GM19372 (cell line): ENCODE measurements around the gene C22orf39.

Experiments used
- ATAC-seq: cut with Tn5 transposase; IDR thresholded peaks from one replicate; pipeline ENCODE4 v1.9.1; 2021; ENCODE audit warnings: mild to moderate bottlenecking, low read depth, moderate library complexity; ENCODE audit not compliant: unreplicated experiment

The C22orf39 gene

DNA sequence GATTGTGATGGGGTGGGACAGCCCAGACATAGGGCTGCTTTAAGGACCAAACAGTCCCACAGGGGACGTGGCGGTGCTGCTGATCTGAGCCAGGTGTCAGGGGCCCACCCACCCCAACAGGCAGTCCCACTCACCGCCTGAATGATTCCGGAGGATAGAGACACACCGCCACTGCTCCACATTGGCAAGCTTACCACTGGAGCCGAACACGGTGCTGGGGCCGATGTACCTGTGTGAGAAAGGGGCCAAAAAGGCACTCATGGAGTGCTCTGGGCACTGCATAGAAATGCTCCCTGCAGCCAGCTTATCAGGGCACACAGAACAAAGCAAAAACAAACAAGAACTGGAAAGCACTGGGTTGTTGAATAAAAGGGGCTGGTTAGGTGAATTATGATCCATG lies 41.9 kb downstream of the C22orf39 start:
- no peak for ATAC-seq

DNA sequence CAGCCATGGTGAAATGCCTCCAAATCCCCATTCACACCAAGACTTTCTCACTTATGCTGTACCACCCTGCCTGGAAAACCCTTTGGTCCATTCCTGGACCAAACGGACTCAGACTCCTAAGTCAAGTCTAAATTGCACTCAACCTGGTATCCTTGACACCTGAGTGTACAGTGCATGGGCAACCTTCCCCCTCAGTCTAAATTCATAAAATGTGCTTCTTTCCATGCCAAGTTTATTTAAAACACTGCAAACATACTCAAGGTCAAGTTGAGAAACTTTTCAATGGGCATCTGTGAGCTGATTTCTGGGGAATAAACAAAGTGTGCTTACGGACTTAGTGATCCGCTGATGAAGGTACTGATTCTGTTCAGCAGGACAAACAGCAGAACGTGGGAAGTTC lies 42.4 kb downstream of the C22orf39 start:
- no peak for ATAC-seq

DNA sequence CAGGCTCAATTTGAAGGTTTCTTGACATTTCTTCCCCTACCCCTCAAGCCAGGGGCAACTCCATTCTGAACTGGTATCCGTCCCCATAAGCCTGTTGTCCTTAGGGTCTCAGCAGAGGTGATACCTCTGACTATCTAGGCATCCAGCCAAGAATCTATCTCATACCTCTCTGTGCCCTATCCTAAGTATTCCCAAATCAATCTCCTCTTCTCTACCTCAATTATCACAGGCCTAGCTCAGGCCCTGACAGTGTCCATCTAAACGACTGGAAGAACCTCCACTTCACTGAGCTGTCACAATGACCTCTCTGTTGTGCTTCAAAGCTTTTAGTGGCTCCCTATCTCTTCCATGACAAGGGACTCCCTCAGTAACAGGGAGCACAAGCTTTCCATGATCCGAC lies 42.8 kb downstream of the C22orf39 start:
- no peak for ATAC-seq

DNA sequence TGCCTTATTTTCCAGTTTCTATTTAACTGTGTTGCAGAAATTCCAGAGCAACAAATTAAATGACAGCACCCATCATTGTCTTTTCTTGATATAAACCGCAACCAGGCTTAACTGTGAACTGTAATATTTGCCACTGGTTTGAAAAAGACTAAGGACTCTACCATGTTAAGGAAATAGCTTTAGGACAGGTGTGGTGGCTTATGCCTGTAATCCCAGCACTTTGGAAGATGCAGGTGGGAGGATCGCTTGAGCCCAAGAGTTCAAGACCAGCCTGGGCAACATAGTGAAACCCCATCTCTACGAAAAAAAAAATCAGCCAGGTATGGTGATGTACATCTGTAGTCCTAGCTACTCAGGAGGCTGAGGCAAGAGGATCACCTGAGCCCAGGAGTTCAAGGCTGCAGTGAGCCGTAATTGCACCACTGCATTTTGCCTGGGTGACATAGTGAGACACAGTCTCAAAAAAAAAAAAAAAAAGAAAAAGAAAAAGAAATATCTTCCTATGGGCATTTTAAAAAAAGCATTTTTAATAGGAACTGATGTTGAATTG lies 44.8 kb downstream of the C22orf39 start:
- no peak for ATAC-seq

DNA sequence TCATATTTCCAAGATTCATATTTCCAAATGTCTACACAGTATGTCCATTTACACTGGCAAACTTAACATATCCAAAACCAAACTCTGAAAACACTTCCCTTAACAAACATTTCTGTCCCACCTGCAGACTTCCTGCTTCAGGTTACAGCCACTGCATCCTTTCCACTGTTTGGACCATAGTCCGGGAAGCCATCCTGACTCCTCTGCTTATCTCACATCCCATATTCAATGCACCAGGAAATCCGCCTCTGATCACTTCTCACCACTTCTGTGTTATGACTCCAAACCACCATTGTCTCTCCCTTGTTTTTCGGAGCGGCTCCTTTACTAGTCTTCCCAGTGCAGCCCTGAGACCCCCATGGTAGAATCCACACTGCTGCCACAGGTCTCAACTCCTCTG lies 46.0 kb downstream of the C22orf39 start:
- no peak for ATAC-seq

DNA sequence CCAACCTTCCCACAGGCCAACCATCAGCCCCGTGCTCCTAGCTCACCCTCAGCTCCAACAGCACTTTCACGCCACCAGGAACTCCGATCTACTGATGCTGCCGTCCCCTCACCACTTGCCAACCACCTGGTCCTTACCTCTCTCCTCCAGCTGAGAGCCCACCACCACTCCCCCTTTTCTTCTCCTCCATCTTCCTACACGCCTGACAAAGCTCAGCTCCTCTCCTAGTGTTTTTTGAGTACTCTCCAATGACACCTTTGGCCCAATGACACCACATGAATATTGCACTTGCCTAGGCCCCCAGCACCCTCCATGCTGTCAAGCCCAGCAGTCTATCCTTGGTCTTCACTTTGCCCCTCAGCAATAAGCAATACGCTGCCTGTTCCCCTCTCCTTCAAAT lies 46.6 kb downstream of the C22orf39 start:
- no peak for ATAC-seq

DNA sequence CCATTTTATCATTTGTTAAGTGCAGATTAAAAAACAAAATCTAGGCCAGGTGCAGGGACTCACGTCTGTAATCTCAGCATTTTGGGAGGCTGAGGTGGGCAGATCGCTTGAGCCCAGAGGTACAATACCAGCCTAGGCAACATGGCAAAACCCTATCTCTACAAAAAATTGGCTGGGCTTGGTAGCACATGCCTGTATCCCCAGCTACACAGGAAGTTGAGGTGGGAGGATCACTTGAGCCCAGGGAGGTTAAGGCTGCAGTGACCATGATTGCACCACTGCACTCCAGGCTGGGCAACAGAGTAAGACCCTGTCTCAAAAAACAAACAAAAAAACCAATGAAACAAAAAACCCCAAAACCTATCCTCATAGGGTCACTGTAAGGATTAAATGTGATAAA lies 48.9 kb downstream of the C22orf39 start:
- no peak for ATAC-seq

DNA sequence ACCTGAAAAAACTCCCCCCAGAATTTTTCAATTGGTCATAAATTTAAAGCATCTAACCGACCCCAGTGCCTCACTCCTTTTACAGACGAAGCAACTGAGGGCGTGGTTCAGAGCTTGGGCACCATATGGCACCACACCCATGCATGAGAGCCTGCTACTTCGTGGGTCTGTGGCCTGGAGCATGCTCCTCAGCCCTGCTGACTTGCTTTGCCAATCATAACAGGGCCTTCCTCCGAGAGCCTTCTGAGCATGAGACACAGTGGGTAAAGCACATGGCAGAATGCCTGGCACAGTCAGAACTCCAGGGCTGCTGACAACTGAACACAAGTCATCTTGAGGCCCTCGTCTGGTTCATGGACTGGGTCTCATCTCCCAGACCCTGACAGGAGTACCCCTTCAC lies 49.3 kb downstream of the C22orf39 start:
- ATAC-seq = no peak

DNA sequence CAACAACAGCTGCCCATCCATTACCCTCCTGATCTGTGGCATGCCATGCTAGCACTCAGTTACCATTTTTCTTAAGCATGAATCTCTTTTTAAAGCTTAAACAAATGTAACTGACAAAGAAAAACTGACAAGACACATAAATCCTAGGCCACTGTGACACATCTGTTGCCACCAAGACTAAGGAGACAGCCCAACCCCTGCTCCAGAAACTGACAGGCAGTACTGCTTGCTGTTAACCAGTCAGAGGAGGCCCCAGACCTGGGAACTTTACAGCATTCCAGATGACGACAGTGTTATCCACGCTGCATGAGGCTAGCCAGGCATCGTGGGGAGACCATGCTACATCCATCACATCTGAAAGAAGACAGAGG lies 49.8 kb downstream of the C22orf39 start:
- ATAC-seq = no peak

DNA sequence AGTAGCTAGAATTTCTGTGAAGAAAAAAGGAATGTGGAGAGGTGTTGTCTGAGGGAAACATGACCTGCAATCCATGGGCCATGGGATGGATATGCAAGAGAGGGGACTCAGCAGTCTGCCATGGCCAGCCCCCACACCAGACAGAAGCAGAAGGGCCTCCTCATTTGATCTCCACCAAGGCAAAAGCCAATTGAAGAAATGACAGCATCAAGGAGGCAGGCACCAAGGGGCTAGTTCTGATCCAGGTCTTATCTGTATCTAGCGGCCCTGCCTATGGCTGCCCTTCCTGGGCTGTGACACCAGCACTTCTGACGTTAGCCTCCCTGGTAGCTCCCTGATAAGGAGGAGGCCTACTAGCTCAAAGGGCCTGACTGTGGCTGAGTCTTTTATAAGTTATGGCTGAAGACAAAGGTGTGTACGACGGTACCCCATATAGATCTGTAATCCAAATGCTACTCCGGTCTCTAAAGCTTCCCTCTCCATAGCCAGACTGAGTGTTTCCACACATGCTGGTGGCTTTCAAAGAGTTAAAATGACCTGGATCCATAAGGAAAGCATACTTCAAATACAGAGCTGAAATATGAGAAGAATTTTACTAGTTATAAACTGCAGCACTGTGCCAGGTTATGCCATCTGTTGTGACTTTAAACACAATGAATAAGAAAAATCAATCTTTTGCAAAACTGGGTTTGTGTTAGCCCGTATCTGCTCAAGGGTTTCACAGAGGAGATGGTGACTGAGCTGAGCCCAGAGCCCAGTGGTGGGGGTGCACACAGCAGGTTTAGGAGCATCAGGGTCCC lies 50.4 kb downstream of the C22orf39 start:
- no peak for ATAC-seq

DNA sequence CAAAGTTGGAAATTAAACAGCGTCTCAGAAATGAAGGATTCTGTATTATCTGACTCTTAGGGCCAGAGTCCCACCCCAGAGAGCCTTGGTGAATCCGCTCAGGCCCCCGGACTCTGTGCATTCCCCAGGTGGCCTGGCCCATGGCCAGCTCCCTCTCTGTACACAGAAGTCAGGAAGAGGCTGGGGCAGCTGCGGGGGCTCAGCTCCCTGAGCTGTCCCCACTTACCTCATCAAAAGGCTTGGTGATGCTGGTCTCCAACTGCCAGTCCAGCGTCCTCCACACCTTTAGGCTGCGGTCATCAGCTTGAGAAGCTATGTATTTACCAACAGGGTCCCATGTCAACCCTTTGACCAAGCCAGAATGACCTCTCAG lies 51.0 kb downstream of the C22orf39 start:
- no peak for ATAC-seq

DNA sequence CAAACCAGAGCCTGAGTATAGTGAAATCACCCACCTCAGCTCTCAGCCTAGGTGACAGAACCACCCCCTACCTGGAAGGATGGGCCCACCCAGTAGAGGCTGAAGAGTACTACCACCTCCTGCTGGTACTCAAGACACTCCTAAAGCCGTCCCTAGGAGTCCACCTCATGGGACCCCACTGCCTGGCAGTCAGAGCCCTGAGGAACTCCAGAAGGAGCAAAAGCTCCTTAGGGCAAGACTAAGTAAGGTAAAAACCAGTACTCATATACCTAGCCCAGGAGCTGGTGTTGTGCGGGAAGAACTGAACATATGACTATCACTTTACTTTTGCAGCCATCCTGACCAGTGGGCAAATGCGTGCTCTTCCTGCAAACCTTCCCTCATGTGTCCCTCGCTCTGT lies 52.2 kb downstream of the C22orf39 start:
- ATAC-seq = no peak

DNA sequence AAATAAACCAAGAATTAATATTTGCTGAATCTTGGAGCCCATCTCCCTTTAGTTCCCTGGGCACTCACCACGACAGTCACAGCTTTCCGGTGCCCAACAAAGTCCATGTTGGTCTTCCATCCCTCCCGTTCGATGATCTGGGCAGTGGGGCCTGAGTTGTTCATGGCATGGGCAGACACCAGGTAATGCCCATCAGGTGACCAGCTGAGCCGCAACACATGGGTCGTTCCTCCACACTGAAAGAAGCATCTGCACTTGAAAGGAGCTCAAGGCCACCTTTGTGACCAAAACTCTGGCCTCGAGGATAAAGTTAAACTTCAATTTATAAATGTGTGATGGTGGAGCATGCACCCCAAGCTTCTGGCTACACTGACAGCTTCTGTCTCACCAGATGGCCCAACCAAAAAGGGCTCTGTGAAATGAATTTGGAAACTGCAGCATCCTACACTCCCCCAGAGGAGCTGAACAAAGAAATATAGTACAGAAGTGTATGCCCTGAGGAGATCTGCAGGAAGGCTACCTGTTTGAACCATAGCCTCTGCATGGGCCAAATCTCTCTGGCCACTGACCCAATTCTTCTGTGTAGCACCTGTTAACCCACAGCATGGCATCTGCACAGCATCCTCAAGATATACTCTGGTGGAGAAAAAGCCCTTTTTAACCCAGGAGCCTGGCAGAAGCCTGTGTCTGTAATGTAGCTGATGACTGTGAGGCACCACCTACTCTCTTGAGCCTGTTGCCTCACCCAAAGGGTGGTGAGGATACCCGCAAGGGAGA lies 53.0 kb downstream of the C22orf39 start:
- ATAC-seq = no peak

DNA sequence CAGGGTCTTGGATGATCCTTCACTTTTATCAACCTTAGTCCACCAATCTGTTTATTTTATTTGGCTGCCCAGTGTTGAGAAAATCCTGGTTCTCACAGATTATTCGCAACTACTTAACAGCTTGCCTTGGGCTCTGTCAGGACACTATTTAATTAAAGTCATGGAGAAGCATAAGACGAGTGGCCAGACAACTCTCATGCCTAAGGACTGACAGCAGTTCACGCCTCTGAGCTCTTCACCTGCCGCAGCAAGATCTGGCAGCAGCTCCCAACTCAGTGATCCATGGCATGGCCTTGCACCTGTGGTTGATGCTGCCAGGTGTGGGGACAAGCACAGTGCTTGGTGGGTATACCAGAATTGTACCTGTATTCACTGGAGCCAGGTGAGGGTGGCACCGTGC lies 53.8 kb downstream of the C22orf39 start:
- no peak for ATAC-seq
